ENCODE measurements around the gene KMT2E. TPM values are rescaled to one million over a fixed set of nuclear protein-coding genes. Genes with fewer than 3 reads are reported as not detected.

KMT2E gene
- total and polyA plus RNA-seq, 2 donors (not counting 1 experiment from before 2014, with no cell fraction given): 32.4 to 328 TPM

- Histone ChIP-seq H3K9ac (ENCODE audit: low read length) (no peak overlapping the region), H3K9me3 (ENCODE audit: control extremely low read depth in 1 of 3, control insufficient read depth in 2 of 3, insufficient read depth in 1 of 3, low read length in 2 of 3) (no peaks in the 10 kb centered on the region), H4K20me1 (ENCODE audit: control insufficient read depth, insufficient read depth, low read length, poor library complexity, severe bottlenecking) (peaks cover 33% of the 10 kb centered on the region), H3K4me2 (replicated peaks; ENCODE audit: low read depth, low read length, poor library complexity, severe bottlenecking) (no peak overlapping the region), H3K27me3 (replicated peaks in 1 of 4; ENCODE audit: control extremely low read depth in 1 of 4, control insufficient read depth in 3 of 4, insufficient read depth in 4 of 4, low read length in 3 of 4) (no peaks in the 10 kb centered on the region), H3K36me3 (replicated peaks in 1 of 2; ENCODE audit: control extremely low read depth in 1 of 2, control insufficient read depth in 1 of 2, extremely low read depth in 1 of 2, insufficient read depth in 2 of 2, low read length in 1 of 2) (peaks cover 8 to 23% of the 10 kb centered on the region in 2 experiments), H3K4me3 (ENCODE audit: control extremely low read depth in 1 of 5, extremely low read depth in 1 of 5, insufficient read depth in 1 of 5, low read depth in 2 of 5, low read length in 4 of 5) (no peak overlapping the region), H2AFZ (ENCODE audit: insufficient read depth, low read depth, low read length, poor library complexity, severe bottlenecking) (no peak overlapping the region), H3K79me2 (ENCODE audit: control insufficient read depth, insufficient read depth, low read length) (peaks cover 44% of the 10 kb centered on the region), H3K4me1 (ENCODE audit: control insufficient read depth in 2 of 2, insufficient read depth in 2 of 2, low read length in 2 of 2) (peaks cover 20 to 29% of the 10 kb centered on the region in 2 donors), H3K27ac (ENCODE audit: low read length in 2 of 2) (peak overlapping the region in 1 of 2 donors; percentile 65)
- no peaks in the 10 kb centered on the region for H3K27me3 Mint-ChIP-seq
- no peak for TF ChIP-seq CTCF (IDR thresholded peaks at IDR 0.05)
- TF ChIP-seq EZH2 (IDR thresholded peaks at IDR 0.05; ENCODE audit: borderline replicate concordance, insufficient read depth, low read depth, low read length, poor library complexity, severe bottlenecking): no peak
- ChIA-PET CTCF (interaction anchor here (0.7 to 1.5 kb wide), 5 partner anchors 10 to 111 kb away, joined by 3 to 5 read pairs (median 4); no protein-coding TSS in a partner anchor), POLR2A (interaction anchor here (1.4 kb wide), 1 partner anchor 20 kb away, joined by 4 read pairs; no protein-coding TSS in a partner anchor)
- DNase-seq (no peak), ATAC-seq (ENCODE audit: low read depth) (no peak)
- intact Hi-C loops (cut with micrococcal nuclease): no loop called here
- peaks cover 73% of the 10 kb centered on the region for H3K4me1 Mint-ChIP-seq
- H3K27ac Mint-ChIP-seq: peak overlapping the region; percentile 3
- WGBS (ENCODE audit: insufficient coverage): 100% methylated on average over 5 of the region's 7 CpGs
- H3K9me3 Mint-ChIP-seq (ENCODE audit: insufficient read depth): no peaks in the 10 kb centered on the region
- H3K4me3 Mint-ChIP-seq: no peak overlapping the region
Observed at GRCh38 chr7:104990983-104991382, 23.0 kb upstream of the KMT2E start.

GRCh38 chr7:104992306-104992705 lies 21.7 kb upstream of the KMT2E start:
- peaks cover 39% of the 10 kb centered on the region for H4K20me1 ChIP-seq (ENCODE audit: control insufficient read depth, insufficient read depth, low read length, poor library complexity, severe bottlenecking)
- no CpG with 5 or more reads among the region's 2 CpGs for WGBS (ENCODE audit: insufficient coverage)
- POLR2A ChIA-PET: interaction anchor here (0.7 kb wide), 1 partner anchor 10 kb away, joined by 3 read pairs; no protein-coding TSS in a partner anchor
- no peak overlapping the region for H3K9ac ChIP-seq (ENCODE audit: low read length)
- H3K79me2 ChIP-seq (ENCODE audit: control insufficient read depth, insufficient read depth, low read length): peaks cover 47% of the 10 kb centered on the region
- H3K4me2 ChIP-seq (replicated peaks; ENCODE audit: low read depth, low read length, poor library complexity, severe bottlenecking): no peak overlapping the region
- no peak overlapping the region for H3K4me3 Mint-ChIP-seq
- no peak overlapping the region for H2AFZ ChIP-seq (ENCODE audit: insufficient read depth, low read depth, low read length, poor library complexity, severe bottlenecking)
- DNase-seq (no peak), ATAC-seq (ENCODE audit: low read depth) (no peak)
- CTCF ChIA-PET: interaction anchor here (0.7 to 2.3 kb wide), 6 partner anchors 11 to 70 kb away, joined by 3 to 8 read pairs (median 4); no protein-coding TSS in a partner anchor
- no peak overlapping the region for H3K4me3 ChIP-seq (ENCODE audit: control extremely low read depth in 1 of 5, extremely low read depth in 1 of 5, insufficient read depth in 1 of 5, low read depth in 2 of 5, low read length in 4 of 5)
- H3K27ac ChIP-seq (ENCODE audit: low read length in 2 of 2): peak overlapping the region in 1 of 2 donors; percentile 65
- H3K4me1 Mint-ChIP-seq: peaks cover 69% of the 10 kb centered on the region
- H3K27me3 Mint-ChIP-seq: no peaks in the 10 kb centered on the region
- no peaks in the 10 kb centered on the region for H3K27me3 ChIP-seq (replicated peaks in 1 of 4; ENCODE audit: control extremely low read depth in 1 of 4, control insufficient read depth in 3 of 4, insufficient read depth in 4 of 4, low read length in 3 of 4)
- intact Hi-C loops (cut with micrococcal nuclease): no loop called here
- H3K9me3 ChIP-seq (ENCODE audit: control extremely low read depth in 1 of 3, control insufficient read depth in 2 of 3, insufficient read depth in 1 of 3, low read length in 2 of 3): no peaks in the 10 kb centered on the region
- H3K9me3 Mint-ChIP-seq (ENCODE audit: insufficient read depth): no peaks in the 10 kb centered on the region
- TF ChIP-seq CTCF (IDR thresholded peaks at IDR 0.05) (no peak), EZH2 (IDR thresholded peaks at IDR 0.05; ENCODE audit: borderline replicate concordance, insufficient read depth, low read depth, low read length, poor library complexity, severe bottlenecking) (no peak)
- H3K27ac Mint-ChIP-seq: peak overlapping the region; percentile 46
- H3K4me1 ChIP-seq (ENCODE audit: control insufficient read depth in 2 of 2, insufficient read depth in 2 of 2, low read length in 2 of 2): peaks cover 14 to 26% of the 10 kb centered on the region in 2 donors
- H3K36me3 ChIP-seq (replicated peaks in 1 of 2; ENCODE audit: control extremely low read depth in 1 of 2, control insufficient read depth in 1 of 2, extremely low read depth in 1 of 2, insufficient read depth in 2 of 2, low read length in 1 of 2): peaks cover 7 to 28% of the 10 kb centered on the region in 2 experiments
